ENCODE measurements around the gene SPATC1L.

Gene SPATC1L

DNA sequence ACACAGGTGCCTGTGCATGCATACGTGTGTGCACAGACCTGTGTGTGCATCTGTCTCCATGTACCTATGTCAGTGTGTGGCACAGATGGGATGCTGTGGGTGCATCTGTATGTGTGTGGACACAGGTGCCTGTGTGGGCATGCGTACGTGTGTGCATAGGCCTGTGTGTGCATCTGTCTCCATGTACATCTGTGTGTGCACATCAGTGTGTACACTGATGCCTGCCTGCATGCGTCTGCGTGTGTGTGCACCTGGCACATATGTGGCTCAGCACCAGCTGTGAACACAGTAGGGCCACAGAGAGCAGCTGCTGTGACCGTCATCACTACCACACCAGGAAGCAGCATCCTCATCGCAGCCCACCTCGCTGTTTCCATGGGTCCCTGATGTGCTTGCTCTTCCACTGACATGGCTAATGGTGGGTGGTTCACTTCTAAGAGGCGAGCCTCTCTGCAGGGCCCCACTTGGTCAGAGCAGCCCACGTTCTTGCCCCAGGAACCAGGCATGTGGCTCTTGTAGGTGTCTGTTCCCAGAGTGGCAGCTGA is 9.6 kb upstream of the SPATC1L start:
- Histone ChIP-seq H3K27me3 (no peaks in the 10 kb centered on the region), H3K36me3 (peaks cover 17% of the 10 kb centered on the region), H3K9me3 (no peaks in the 10 kb centered on the region), H3K4me1 (ENCODE audit: control insufficient read depth in 1 of 2, insufficient read depth in 1 of 2, low read depth in 1 of 2, low read length in 1 of 2) (no peaks in the 10 kb centered on the region), H3K27ac (no peak overlapping the region), H3K4me3 (ENCODE audit: low read depth in 1 of 2, low read length in 1 of 2) (no peak overlapping the region)
- TF ChIP-seq, protein P1, sequence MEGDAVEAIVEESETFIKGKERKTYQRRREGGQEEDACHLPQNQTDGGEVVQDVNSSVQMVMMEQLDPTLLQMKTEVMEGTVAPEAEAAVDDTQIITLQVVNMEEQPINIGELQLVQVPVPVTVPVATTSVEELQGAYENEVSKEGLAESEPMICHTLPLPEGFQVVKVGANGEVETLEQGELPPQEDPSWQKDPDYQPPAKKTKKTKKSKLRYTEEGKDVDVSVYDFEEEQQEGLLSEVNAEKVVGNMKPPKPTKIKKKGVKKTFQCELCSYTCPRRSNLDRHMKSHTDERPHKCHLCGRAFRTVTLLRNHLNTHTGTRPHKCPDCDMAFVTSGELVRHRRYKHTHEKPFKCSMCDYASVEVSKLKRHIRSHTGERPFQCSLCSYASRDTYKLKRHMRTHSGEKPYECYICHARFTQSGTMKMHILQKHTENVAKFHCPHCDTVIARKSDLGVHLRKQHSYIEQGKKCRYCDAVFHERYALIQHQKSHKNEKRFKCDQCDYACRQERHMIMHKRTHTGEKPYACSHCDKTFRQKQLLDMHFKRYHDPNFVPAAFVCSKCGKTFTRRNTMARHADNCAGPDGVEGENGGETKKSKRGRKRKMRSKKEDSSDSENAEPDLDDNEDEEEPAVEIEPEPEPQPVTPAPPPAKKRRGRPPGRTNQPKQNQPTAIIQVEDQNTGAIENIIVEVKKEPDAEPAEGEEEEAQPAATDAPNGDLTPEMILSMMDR (IDR thresholded peaks at IDR 0.05) = no peak

DNA sequence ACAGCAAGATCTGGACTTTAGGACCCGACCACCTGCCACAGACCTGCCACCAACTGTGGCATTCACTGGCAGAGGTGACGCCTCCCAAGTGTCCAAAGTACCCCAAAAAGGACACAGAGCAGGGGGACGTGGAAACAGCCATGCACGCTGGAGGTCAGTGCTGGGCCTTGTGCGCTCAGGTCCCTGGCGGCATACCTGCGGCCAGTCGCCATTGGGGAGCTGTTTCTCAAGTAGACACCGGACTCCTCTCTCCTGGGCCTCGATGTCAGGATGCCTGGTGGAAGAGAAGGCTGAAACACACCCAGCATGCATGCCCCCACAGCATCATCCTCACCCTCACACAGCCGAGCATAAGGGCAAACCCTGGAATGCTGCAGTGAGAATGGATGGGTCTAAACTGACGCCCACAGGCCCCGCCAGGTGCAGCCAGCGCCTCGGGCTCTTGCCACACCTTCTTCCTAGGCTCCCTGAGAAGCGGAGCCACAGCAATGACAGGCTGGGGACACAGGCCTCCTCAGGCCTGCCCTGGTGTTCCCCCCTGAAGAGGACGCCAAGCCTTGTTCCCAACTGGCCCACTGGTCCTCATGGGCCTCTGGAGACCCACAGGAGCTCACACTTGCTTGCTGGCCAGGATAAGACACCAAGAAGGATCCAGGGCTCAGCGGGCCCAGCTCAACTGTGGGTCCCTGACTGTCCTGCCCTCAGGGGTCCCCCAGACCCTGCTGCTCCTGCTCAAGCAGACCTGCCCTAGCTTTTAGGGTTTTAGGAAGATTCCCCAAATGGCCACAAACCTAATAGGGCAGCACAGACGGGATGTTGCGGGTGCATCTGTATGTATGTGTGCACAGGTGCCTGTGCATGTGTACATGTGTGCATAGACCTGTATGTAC is 7.7 kb upstream of the SPATC1L start:
- TF ChIP-seq, protein P1 (IDR thresholded peaks at IDR 0.05) = no peak
- Histone ChIP-seq H3K27ac (no peak overlapping the region), H3K4me3 (ENCODE audit: low read depth in 1 of 2, low read length in 1 of 2) (no peak overlapping the region), H3K36me3 (peaks cover 17% of the 10 kb centered on the region), H3K9me3 (no peaks in the 10 kb centered on the region), H3K27me3 (no peaks in the 10 kb centered on the region), H3K4me1 (ENCODE audit: control insufficient read depth in 1 of 2, insufficient read depth in 1 of 2, low read depth in 1 of 2, low read length in 1 of 2) (no peaks in the 10 kb centered on the region)

DNA sequence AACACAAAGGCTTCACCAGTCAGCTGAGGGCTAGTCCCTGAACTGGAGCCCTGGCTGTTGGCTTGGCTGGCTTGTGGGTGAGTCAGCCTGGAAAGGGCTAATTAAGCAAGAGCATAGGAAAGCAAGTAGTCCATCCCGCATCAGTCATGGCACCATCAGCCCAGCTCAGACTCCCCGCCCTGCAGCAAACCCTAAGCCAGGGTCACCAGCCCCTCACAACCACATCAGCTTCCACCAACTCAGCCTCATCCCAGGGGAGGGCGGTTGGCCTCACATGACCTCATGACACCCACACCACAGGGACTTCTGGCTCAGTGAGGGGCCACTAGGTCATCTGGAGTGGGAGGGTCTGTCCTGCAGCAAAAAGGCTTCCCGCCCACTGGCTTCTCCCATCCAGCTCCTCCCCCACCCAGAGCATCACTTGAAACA is 7.0 kb upstream of the SPATC1L start:
- Histone ChIP-seq H3K36me3 (peaks cover 17% of the 10 kb centered on the region), H3K4me3 (ENCODE audit: low read depth in 1 of 2, low read length in 1 of 2) (no peak overlapping the region), H3K27me3 (no peaks in the 10 kb centered on the region), H3K9me3 (no peaks in the 10 kb centered on the region), H3K27ac (no peak overlapping the region), H3K4me1 (ENCODE audit: control insufficient read depth in 1 of 2, insufficient read depth in 1 of 2, low read depth in 1 of 2, low read length in 1 of 2) (no peaks in the 10 kb centered on the region)
- TF ChIP-seq, protein P1 (IDR thresholded peaks at IDR 0.05) = no peak

DNA sequence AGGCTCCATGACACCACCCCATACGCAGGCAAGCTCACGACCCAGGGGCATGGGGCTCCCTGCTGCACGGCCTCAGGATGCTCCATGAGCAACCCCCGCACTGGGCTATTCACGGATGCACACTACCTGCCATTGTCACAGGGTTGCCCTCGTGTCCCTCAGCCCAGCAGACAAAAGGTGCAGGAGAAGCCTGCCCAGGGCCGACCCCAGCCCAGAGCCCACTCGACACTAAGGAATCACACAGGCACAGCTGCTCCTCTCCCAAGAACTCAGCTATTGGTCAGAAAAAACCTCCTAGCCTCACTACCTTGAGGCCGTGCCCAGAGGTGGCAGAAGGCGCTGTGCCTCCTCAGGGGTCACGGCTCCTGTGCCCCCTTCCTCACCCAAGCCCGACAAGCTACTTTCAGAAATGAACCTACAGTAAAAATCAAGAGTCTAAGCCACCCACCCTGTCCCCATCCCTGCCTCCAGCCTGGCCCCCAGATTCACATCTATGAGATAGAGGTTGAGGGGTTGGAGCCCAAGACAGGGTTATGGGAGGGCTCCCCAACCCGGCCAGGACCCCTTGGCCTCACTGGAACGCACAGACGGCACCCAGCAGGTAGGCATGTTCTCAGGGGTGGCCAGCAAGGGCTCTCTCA is 6.4 kb upstream of the SPATC1L start:
- peaks cover 11% of the 10 kb centered on the region for H3K36me3 ChIP-seq
- TF ChIP-seq, protein P1 (IDR thresholded peaks at IDR 0.05) = no peak
- no peak overlapping the region for H3K4me3 ChIP-seq (ENCODE audit: low read depth in 1 of 2, low read length in 1 of 2)
- H3K4me1 ChIP-seq (ENCODE audit: control insufficient read depth in 1 of 2, insufficient read depth in 1 of 2, low read depth in 1 of 2, low read length in 1 of 2) = no peaks in the 10 kb centered on the region
- no peak overlapping the region for H3K27ac ChIP-seq
- no peaks in the 10 kb centered on the region for H3K27me3 ChIP-seq
- no peaks in the 10 kb centered on the region for H3K9me3 ChIP-seq

DNA sequence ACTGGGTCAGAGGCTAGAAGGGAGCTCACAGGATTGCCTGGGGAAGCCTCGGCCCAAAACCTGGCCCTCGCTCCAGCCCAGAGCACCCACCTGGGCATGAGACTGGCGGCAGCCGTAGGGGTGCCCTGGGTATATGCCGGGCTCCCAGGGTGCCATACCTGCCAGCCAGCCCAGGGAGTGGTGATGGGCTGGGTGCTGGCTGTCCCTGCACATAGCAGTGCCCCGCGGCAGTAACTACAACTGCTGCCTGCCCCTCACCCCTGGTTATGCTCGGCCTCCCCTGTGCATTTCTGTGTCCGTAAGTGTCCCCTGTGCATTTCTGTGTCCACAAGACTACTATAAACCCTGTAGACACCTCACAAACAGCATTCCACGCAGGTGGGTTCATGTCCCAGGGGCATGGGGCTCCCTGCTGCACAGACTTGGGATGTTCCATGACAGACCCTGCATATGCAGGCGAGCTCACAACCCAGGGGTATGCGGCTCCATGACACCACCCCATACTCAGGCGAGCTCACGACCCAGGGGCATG is 5.8 kb upstream of the SPATC1L start:
- Histone ChIP-seq H3K4me1 (ENCODE audit: control insufficient read depth in 1 of 2, insufficient read depth in 1 of 2, low read depth in 1 of 2, low read length in 1 of 2) (peaks cover 5% of the 10 kb centered on the region in 2 experiments), H3K9me3 (no peaks in the 10 kb centered on the region), H3K27ac (no peak overlapping the region), H3K4me3 (ENCODE audit: low read depth in 1 of 2, low read length in 1 of 2) (no peak overlapping the region), H3K36me3 (peaks cover 7% of the 10 kb centered on the region), H3K27me3 (no peaks in the 10 kb centered on the region)
- TF ChIP-seq, protein P1 (IDR thresholded peaks at IDR 0.05) = no peak

Data from neutrophil (primary cell).